ENCODE data around the gene MMS22L. TPM values are rescaled to one million over a fixed set of nuclear protein-coding genes. Genes with fewer than 3 reads are reported as not detected.

MMS22L gene
- total and polyA plus RNA-seq, 12 donors, result 0.52 to 5.1 (median 2.0) TPM

GRCh38 chr6:97129106-97129505, 153.9 kb downstream of the MMS22L start:
- 51 to 56% methylated on average over 2 of the region's 2 CpGs for WGBS, 2 donors
- no peak for DNase-seq
- Histone ChIP-seq H3K27me3 (no peaks in the 10 kb centered on the region), H3K4me3 (no peak overlapping the region), H3K27ac (no peak overlapping the region), H3K4me1 (no peaks in the 10 kb centered on the region), H3K36me3 (no peaks in the 10 kb centered on the region), H3K9me3 (no peaks in the 10 kb centered on the region)
- intact Hi-C loops (cut with DNase I), result no loop called here
- no peak for ATAC-seq
- TF ChIP-seq CTCF (IDR thresholded peaks at IDR 0.05), result no peak

- ATAC-seq, result no peak
- 69 to 72% methylated on average over 4 of the region's 4 CpGs for WGBS, 2 donors
- Histone ChIP-seq H3K27me3 (no peaks in the 10 kb centered on the region), H3K4me1 (no peaks in the 10 kb centered on the region), H3K4me3 (no peak overlapping the region), H3K9me3 (no peaks in the 10 kb centered on the region), H3K36me3 (no peaks in the 10 kb centered on the region), H3K27ac (no peak overlapping the region)
- intact Hi-C loops (cut with DNase I), result no loop called here
- no peak for DNase-seq
- TF ChIP-seq CTCF (IDR thresholded peaks at IDR 0.05), result no peak
These were observed 154.5 kb downstream of the MMS22L start for GRCh38 chr6:97128507-97128906.

GRCh38 chr6:97123652-97124051, 159.4 kb downstream of the MMS22L start:
- DNase-seq, result no peak
- intact Hi-C loops (cut with DNase I), result no loop called here
- no peak for ATAC-seq
- H3K4me3 ChIP-seq, result no peak overlapping the region
- TF ChIP-seq CTCF (IDR thresholded peaks at IDR 0.05), result no peak
- 50 to 53% methylated on average over 3 of the region's 3 CpGs for WGBS, 2 donors
- peaks cover 0 to 8% (median 0%) of the 10 kb centered on the region in 11 donors for H3K9me3 ChIP-seq
- no peaks in the 10 kb centered on the region for H3K27me3 ChIP-seq
- H3K4me1 ChIP-seq, result no peaks in the 10 kb centered on the region
- no peak overlapping the region for H3K27ac ChIP-seq
- H3K36me3 ChIP-seq, result no peaks in the 10 kb centered on the region

- no peaks in the 10 kb centered on the region for H3K36me3 ChIP-seq
- 73 to 76% methylated on average over 3 of the region's 3 CpGs for WGBS, 2 donors
- intact Hi-C loops (cut with DNase I), result no loop called here
- no peaks in the 10 kb centered on the region for H3K27me3 ChIP-seq
- H3K4me3 ChIP-seq, result no peak overlapping the region
- peaks cover 0 to 8% (median 0%) of the 10 kb centered on the region in 11 donors for H3K9me3 ChIP-seq
- no peaks in the 10 kb centered on the region for H3K4me1 ChIP-seq
- no peak for ATAC-seq
- no peak overlapping the region for H3K27ac ChIP-seq
- no peak for TF ChIP-seq CTCF (IDR thresholded peaks at IDR 0.05)
- no peak for DNase-seq
These were observed 159.9 kb downstream of the MMS22L start for GRCh38 chr6:97123112-97123511.
